Keratinocyte (primary cell): ENCODE results near the gene NAA30.

Experiments used
- CTCF ChIP-seq, 3 experiments: IDR thresholded peaks in 1 of 3; conservative IDR thresholded peaks in 1 of 3; optimal IDR thresholded peaks in 1 of 3; 2 replicates in 2 of 3; 3 replicates in 1 of 3; pipeline versions ENCODE3 to v1.5.1; 2011; ENCODE audit warnings: low read length in 3 of 3, mild to moderate bottlenecking in 3 of 3, moderate library complexity in 2 of 3, control low read depth in 1 of 3, inconsistent platforms in 1 of 3; ENCODE audit not compliant: insufficient read depth in 2 of 3; ENCODE audit errors: extremely low read depth in 1 of 3
- EZH2 ChIP-seq: IDR thresholded peaks from one replicate; pipeline ENCODE4 v1.6.1; 2012; ENCODE audit warnings: inconsistent platforms, mild to moderate bottlenecking, low read length, moderate library complexity

- TF ChIP-seq CTCF (optimal IDR thresholded peaks at IDR 0.05 in 1 of 3, IDR thresholded peaks at IDR 0.05 in 1 of 3, conservative IDR thresholded peaks at IDR 0.05 in 1 of 3; ENCODE audit: extremely low read depth in 1 of 3, insufficient read depth in 2 of 3, low read length in 3 of 3) (no peak), EZH2 (no peak)
Measured at GRCh38 chr14:57391517-57392195, 1.3 kb downstream of the NAA30 start.
